ENCODE results near the gene KIAA0825.

GRCh38 chr5:94431696-94432095, 186.7 kb downstream of the KIAA0825 start:
- TF ChIP-seq LEF1 (IDR thresholded peaks at IDR 0.05; ENCODE audit: borderline replicate concordance): no peak
- TF ChIP-seq TARDBP (IDR thresholded peaks at IDR 0.05): no peak
- TF ChIP-seq SUZ12 (IDR thresholded peaks at IDR 0.05): no peak
- TF ChIP-seq HDGF (IDR thresholded peaks at IDR 0.05; ENCODE audit: borderline replicate concordance): no peak
- no peak for TF ChIP-seq ZNF384 (IDR thresholded peaks at IDR 0.05)
- no peak for TF ChIP-seq NFRKB (IDR thresholded peaks at IDR 0.05)
- TF ChIP-seq SP1 (IDR thresholded peaks at IDR 0.05): no peak
- TF ChIP-seq ARNT (IDR thresholded peaks at IDR 0.05): no peak
- no peak for TF ChIP-seq PKNOX1 (IDR thresholded peaks at IDR 0.05)
